Measurements from ENCODE around the gene ERI3. TPM values are rescaled to one million over a fixed set of nuclear protein-coding genes. Genes with fewer than 3 reads are reported as not detected.

ERI3 gene
- polyA plus RNA-seq, 1 donor from 2014 or later, result 41.6 TPM

Other genes starting within 250 kb of the ERI3 start
- gene KLF17, start 236.4 kb downstream of the ERI3 start, polyA plus RNA-seq, result not detected
- gene KLF18, start 213.6 kb downstream of the ERI3 start, polyA plus RNA-seq, result not detected
- gene DMAP1, start 141.8 kb downstream of the ERI3 start, polyA plus RNA-seq, result 36.0 TPM
- gene RNF220, start 50.0 kb upstream of the ERI3 start, polyA plus RNA-seq, result 101 TPM